Measurements from ENCODE around the gene SH3PXD2A.

Gene SH3PXD2A

DNA sequence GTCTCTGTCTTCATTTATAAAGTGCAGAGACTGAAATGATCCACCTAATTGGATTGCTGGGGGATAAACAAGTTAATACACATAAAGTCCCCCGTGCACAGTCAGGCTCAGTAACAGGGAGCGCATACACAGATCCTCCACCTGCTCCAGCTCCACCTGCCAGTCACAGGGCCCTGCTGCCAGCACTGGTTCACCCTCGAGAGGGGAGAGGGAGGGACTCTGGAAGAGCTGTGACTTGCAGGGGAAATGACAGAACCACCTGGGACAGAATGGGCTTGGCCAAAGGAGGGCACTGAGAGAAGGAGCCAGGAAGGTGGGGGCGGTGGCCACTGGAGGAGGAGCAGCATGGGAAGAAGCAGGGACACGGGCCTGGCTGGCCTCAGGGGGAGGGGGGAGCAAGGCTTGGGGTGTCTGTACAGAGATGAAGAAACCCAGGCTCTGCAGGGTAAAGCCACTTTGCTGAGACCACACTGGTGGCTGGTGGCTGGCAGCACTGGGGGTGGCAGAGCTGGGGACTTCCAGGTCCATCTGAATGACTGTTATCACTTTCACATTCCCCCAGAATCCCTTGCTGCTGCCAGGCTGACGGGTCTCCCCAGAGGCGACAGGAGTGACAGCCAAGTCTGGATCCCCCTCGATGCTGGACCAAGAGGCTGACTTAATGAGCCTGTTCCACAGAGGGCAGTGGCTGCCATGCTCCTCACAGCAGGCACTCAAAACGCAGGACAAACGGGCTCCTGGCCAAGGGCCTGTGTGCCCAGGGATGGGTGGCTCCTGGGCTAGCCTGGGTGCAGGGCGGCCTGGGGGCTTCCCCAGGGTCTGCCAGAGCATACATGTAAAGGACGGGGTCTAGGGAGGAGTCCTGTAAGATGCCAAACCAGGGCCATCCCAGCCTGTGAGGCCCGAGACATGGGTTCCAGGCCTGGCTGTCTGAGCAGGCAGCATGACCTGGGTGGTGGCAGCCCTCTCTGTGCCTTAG lies 151.1 kb downstream of the SH3PXD2A start:
- Histone ChIP-seq H4K20me1 (ENCODE audit: insufficient read depth, low read length) (0 out of 2 replicates have a peak, but pooled peaks cover 3% of the 10 kb centered on the region), H3K36me3 (ENCODE audit: insufficient read depth, low read length) (no peaks in the 10 kb centered on the region), H3K27me3 (ENCODE audit: insufficient read depth, low read length, poor library complexity) (peaks cover 2% of the 10 kb centered on the region)

DNA sequence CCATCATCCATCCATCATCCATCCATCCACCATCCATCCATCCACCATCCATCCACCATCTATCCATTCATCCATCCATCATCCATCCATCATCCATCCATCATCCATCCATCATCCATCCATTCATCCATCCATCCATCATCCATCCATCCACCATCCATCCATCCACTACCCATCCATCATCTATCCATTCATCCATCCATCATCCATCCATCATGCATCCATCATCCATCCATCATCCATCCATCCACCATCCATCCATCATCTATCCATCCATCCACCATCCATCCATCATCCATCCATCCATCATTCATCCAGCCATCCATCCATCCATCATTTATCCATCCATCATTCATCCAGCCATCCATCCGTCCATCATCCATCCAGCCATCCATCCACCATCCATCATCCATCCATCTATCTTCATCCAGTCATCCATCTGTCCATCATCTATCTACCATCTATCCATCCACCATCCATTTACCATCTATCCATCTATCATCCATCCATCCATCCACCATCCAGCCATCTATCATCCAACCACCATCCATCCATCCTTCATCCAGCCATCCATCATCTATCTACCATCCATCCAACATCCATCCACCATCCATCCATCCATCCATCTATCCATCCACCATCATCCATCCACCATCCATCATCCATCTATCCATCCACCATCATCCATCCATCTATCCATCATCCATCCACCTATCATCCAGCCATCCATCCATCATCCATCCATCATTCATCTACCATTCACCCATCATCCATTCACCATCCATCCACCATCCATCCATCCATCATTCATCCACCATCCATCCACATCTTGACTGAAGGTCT lies 153.8 kb downstream of the SH3PXD2A start:
- DNase-seq (no peak), ATAC-seq (ENCODE audit: insufficient read depth, low read depth) (no peak)
- Histone ChIP-seq H3K4me2 (ENCODE audit: insufficient read depth, low read length) (no peak overlapping the region), H3K9me3 (ENCODE audit: insufficient read depth, low read length, severe bottlenecking) (no peaks in the 10 kb centered on the region), H3K4me3 (ENCODE audit: low read depth in 1 of 2, low read length in 2 of 2) (no peak overlapping the region), H3K9ac (ENCODE audit: low read depth, low read length) (no peak overlapping the region), H4K20me1 (ENCODE audit: insufficient read depth, low read length) (no peaks in the 10 kb centered on the region), H3K27me3 (ENCODE audit: insufficient read depth, low read length, poor library complexity) (peaks cover 3% of the 10 kb centered on the region), H3K36me3 (ENCODE audit: insufficient read depth, low read length) (no peaks in the 10 kb centered on the region), H3K79me2 (ENCODE audit: insufficient read depth, low read length) (no peaks in the 10 kb centered on the region), H2AFZ (ENCODE audit: low read depth, low read length) (no peak overlapping the region), H3K27ac (ENCODE audit: low read length) (no peak overlapping the region), H3K4me1 (ENCODE audit: insufficient read depth, low read length) (no peaks in the 10 kb centered on the region)
- TF ChIP-seq, protein P1, sequence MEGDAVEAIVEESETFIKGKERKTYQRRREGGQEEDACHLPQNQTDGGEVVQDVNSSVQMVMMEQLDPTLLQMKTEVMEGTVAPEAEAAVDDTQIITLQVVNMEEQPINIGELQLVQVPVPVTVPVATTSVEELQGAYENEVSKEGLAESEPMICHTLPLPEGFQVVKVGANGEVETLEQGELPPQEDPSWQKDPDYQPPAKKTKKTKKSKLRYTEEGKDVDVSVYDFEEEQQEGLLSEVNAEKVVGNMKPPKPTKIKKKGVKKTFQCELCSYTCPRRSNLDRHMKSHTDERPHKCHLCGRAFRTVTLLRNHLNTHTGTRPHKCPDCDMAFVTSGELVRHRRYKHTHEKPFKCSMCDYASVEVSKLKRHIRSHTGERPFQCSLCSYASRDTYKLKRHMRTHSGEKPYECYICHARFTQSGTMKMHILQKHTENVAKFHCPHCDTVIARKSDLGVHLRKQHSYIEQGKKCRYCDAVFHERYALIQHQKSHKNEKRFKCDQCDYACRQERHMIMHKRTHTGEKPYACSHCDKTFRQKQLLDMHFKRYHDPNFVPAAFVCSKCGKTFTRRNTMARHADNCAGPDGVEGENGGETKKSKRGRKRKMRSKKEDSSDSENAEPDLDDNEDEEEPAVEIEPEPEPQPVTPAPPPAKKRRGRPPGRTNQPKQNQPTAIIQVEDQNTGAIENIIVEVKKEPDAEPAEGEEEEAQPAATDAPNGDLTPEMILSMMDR (IDR thresholded peaks at IDR 0.05; ENCODE audit: borderline replicate concordance, extremely low read depth, low read length, poor library complexity, severe bottlenecking) = no peak
- TF ChIP-seq EZH2 (IDR thresholded peaks at IDR 0.05; ENCODE audit: borderline replicate concordance, low read depth, low read length, severe bottlenecking) = no peak

More for the DNA sequence above, 151.1 kb downstream of the SH3PXD2A start:
- DNase-seq (no peak), ATAC-seq (ENCODE audit: insufficient read depth, low read depth) (no peak)
- Histone ChIP-seq H2AFZ (ENCODE audit: low read depth, low read length) (no peak overlapping the region), H3K79me2 (ENCODE audit: insufficient read depth, low read length) (no peaks in the 10 kb centered on the region), H3K4me3 (ENCODE audit: low read depth in 1 of 2, low read length in 2 of 2) (no peak overlapping the region), H3K9me3 (ENCODE audit: insufficient read depth, low read length, severe bottlenecking) (no peaks in the 10 kb centered on the region), H3K9ac (ENCODE audit: low read depth, low read length) (no peak overlapping the region), H3K4me2 (ENCODE audit: insufficient read depth, low read length) (no peak overlapping the region), H3K27ac (ENCODE audit: low read length) (no peak overlapping the region), H3K4me1 (ENCODE audit: insufficient read depth, low read length) (no peaks in the 10 kb centered on the region)
- TF ChIP-seq, protein P1 (IDR thresholded peaks at IDR 0.05; ENCODE audit: borderline replicate concordance, extremely low read depth, low read length, poor library complexity, severe bottlenecking) = no peak
- no peak for TF ChIP-seq EZH2 (IDR thresholded peaks at IDR 0.05; ENCODE audit: borderline replicate concordance, low read depth, low read length, severe bottlenecking)

- DNase-seq = no peak
Observed at GRCh38 chr10:103700436-103700715, 155.0 kb downstream of the SH3PXD2A start.

More at GRCh38 chr10:103700436-103700715, 155.0 kb downstream of the SH3PXD2A start:
- Histone ChIP-seq H3K4me3 (ENCODE audit: low read depth in 1 of 2, low read length in 2 of 2) (no peak overlapping the region), H3K79me2 (ENCODE audit: insufficient read depth, low read length) (no peaks in the 10 kb centered on the region), H3K9ac (ENCODE audit: low read depth, low read length) (no peak overlapping the region), H3K27ac (ENCODE audit: low read length) (no peak overlapping the region), H3K9me3 (ENCODE audit: insufficient read depth, low read length, severe bottlenecking) (no peaks in the 10 kb centered on the region), H3K4me2 (ENCODE audit: insufficient read depth, low read length) (no peak overlapping the region), H3K27me3 (ENCODE audit: insufficient read depth, low read length, poor library complexity) (peaks cover 3% of the 10 kb centered on the region), H4K20me1 (ENCODE audit: insufficient read depth, low read length) (no peaks in the 10 kb centered on the region), H3K4me1 (ENCODE audit: insufficient read depth, low read length) (no peaks in the 10 kb centered on the region), H3K36me3 (ENCODE audit: insufficient read depth, low read length) (no peaks in the 10 kb centered on the region), H2AFZ (ENCODE audit: low read depth, low read length) (no peak overlapping the region)
- no peak for ATAC-seq (ENCODE audit: insufficient read depth, low read depth)
- TF ChIP-seq EZH2 (IDR thresholded peaks at IDR 0.05; ENCODE audit: borderline replicate concordance, low read depth, low read length, severe bottlenecking) = no peak
- TF ChIP-seq, protein P1 (IDR thresholded peaks at IDR 0.05; ENCODE audit: borderline replicate concordance, extremely low read depth, low read length, poor library complexity, severe bottlenecking) = no peak

Measured in DND-41 (cell line).